ENCODE data around the gene DUXA.

DNA sequence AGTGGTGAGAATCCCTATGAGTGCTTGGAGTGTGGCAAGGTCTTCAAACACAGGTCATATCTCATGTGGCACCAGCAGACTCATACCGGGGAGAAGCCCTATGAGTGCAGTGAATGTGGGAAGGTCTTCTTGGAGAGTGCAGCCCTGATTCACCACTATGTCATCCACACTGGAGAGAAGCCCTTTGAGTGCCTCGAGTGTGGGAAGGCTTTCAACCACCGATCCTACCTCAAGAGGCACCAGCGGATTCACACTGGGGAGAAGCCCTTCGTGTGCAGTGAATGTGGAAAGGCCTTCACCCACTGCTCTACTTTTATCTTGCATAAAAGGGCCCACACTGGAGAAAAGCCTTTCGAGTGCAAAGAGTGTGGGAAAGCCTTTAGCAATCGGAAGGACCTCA, 44.8 kb upstream of the DUXA start:
- TF ChIP-seq, protein P1, sequence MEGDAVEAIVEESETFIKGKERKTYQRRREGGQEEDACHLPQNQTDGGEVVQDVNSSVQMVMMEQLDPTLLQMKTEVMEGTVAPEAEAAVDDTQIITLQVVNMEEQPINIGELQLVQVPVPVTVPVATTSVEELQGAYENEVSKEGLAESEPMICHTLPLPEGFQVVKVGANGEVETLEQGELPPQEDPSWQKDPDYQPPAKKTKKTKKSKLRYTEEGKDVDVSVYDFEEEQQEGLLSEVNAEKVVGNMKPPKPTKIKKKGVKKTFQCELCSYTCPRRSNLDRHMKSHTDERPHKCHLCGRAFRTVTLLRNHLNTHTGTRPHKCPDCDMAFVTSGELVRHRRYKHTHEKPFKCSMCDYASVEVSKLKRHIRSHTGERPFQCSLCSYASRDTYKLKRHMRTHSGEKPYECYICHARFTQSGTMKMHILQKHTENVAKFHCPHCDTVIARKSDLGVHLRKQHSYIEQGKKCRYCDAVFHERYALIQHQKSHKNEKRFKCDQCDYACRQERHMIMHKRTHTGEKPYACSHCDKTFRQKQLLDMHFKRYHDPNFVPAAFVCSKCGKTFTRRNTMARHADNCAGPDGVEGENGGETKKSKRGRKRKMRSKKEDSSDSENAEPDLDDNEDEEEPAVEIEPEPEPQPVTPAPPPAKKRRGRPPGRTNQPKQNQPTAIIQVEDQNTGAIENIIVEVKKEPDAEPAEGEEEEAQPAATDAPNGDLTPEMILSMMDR (IDR thresholded peaks at IDR 0.05), result no peak
- TF ChIP-seq POLR2AphosphoS5 (IDR thresholded peaks at IDR 0.05), result no peak

All from transverse colon (tissue), 4 donors.